ENCODE results near the gene SLC25A30.
A peak's percentile ranks its signal among the peaks of the same experiment; 100 is the strongest.
"Not testable (repeated sequence)": the region's sequence is repeated elsewhere in the genome, so short reads cannot be mapped to it uniquely, and the experiment has no call there.

SLC25A30 gene

GRCh38 chr13:45392811-45393210 is 25.4 kb downstream of the SLC25A30 start:
- H3K4me3 Mint-ChIP-seq, result no peak overlapping the region
- H3K27ac Mint-ChIP-seq, result no peak overlapping the region
- DNase-seq (ENCODE audit: low spot score in 2 of 2) (no peak), ATAC-seq (ENCODE audit: low read depth) (no peak)
- peaks cover 6% of the 10 kb centered on the region for H3K4me1 Mint-ChIP-seq
- H3K9me3 Mint-ChIP-seq, result no peaks in the 10 kb centered on the region
- H3K27me3 Mint-ChIP-seq, result no peaks in the 10 kb centered on the region
- peaks cover 24% of the 10 kb centered on the region for H3K36me3 Mint-ChIP-seq

GRCh38 chr13:45391926-45392325 is 26.2 kb downstream of the SLC25A30 start:
- no peak for ATAC-seq (ENCODE audit: low read depth)
- Mint-ChIP-seq H3K4me3 (no peak overlapping the region), H3K9me3 (no peaks in the 10 kb centered on the region), H3K27me3 (no peaks in the 10 kb centered on the region), H3K36me3 (peaks cover 25% of the 10 kb centered on the region), H3K27ac (no peak overlapping the region), H3K4me1 (peaks cover 6% of the 10 kb centered on the region)
- no peak for DNase-seq (ENCODE audit: low spot score in 2 of 2)

GRCh38 chr13:45391128-45391527 is 27.0 kb downstream of the SLC25A30 start:
- not testable (repeated sequence) for H3K4me1 Mint-ChIP-seq; H3K27ac Mint-ChIP-seq; H3K9me3 Mint-ChIP-seq; DNase-seq (ENCODE audit: low spot score in 2 of 2); H3K4me3 Mint-ChIP-seq; H3K27me3 Mint-ChIP-seq
- peak; percentile 53 for ATAC-seq (ENCODE audit: low read depth)
- H3K36me3 Mint-ChIP-seq, result peaks cover 27% of the 10 kb centered on the region

GRCh38 chr13:45390348-45390747 is 27.8 kb downstream of the SLC25A30 start:
- not testable (repeated sequence) for H3K27me3 Mint-ChIP-seq; H3K4me3 Mint-ChIP-seq; ATAC-seq (ENCODE audit: low read depth); H3K4me1 Mint-ChIP-seq; H3K27ac Mint-ChIP-seq; H3K9me3 Mint-ChIP-seq; DNase-seq (ENCODE audit: low spot score in 2 of 2)
- H3K36me3 Mint-ChIP-seq, result peaks cover 20% of the 10 kb centered on the region

- Mint-ChIP-seq H3K9me3 (no peaks in the 10 kb centered on the region), H3K4me3 (no peak overlapping the region), H3K36me3 (peaks cover 25% of the 10 kb centered on the region), H3K27me3 (no peaks in the 10 kb centered on the region), H3K27ac (no peak overlapping the region), H3K4me1 (no peaks in the 10 kb centered on the region)
- ATAC-seq (ENCODE audit: low read depth) (no peak), DNase-seq (ENCODE audit: low spot score in 2 of 2) (no peak)
Observed at GRCh38 chr13:45388664-45389063, 29.5 kb downstream of the SLC25A30 start.

- H3K27me3 Mint-ChIP-seq; H3K27ac Mint-ChIP-seq; H3K9me3 Mint-ChIP-seq; H3K4me1 Mint-ChIP-seq; DNase-seq (ENCODE audit: low spot score in 2 of 2); H3K4me3 Mint-ChIP-seq; ATAC-seq (ENCODE audit: low read depth): not testable (repeated sequence)
- H3K36me3 Mint-ChIP-seq, result peaks cover 25% of the 10 kb centered on the region
Observed at GRCh38 chr13:45386892-45387575, 31.1 kb downstream of the SLC25A30 start.

- Mint-ChIP-seq H3K27me3 (no peaks in the 10 kb centered on the region), H3K9me3 (no peaks in the 10 kb centered on the region), H3K27ac (no peak overlapping the region), H3K4me3 (no peak overlapping the region), H3K36me3 (peaks cover 23% of the 10 kb centered on the region), H3K4me1 (no peaks in the 10 kb centered on the region)
- no peak for ATAC-seq (ENCODE audit: low read depth)
- DNase-seq (ENCODE audit: low spot score in 2 of 2), result no peak
Observed at GRCh38 chr13:45385907-45386553, 32.1 kb downstream of the SLC25A30 start.

- Mint-ChIP-seq H3K36me3 (peaks cover 16% of the 10 kb centered on the region), H3K4me3 (no peak overlapping the region), H3K27ac (no peak overlapping the region), H3K4me1 (no peaks in the 10 kb centered on the region), H3K9me3 (no peaks in the 10 kb centered on the region), H3K27me3 (no peaks in the 10 kb centered on the region)
- ATAC-seq (ENCODE audit: low read depth), result no peak
- no peak for DNase-seq (ENCODE audit: low spot score in 2 of 2)
Observed at GRCh38 chr13:45385320-45385719, 32.9 kb downstream of the SLC25A30 start.

GRCh38 chr13:45384474-45385174 is 33.5 kb downstream of the SLC25A30 start:
- no peaks in the 10 kb centered on the region for H3K4me1 Mint-ChIP-seq
- H3K27me3 Mint-ChIP-seq, result no peaks in the 10 kb centered on the region
- ATAC-seq (ENCODE audit: low read depth), result no peak
- H3K36me3 Mint-ChIP-seq, result peaks cover 15% of the 10 kb centered on the region
- no peak overlapping the region for H3K4me3 Mint-ChIP-seq
- H3K9me3 Mint-ChIP-seq, result no peaks in the 10 kb centered on the region
- no peak for DNase-seq (ENCODE audit: low spot score in 2 of 2)
- H3K27ac Mint-ChIP-seq, result no peak overlapping the region

GRCh38 chr13:45382739-45383138 is 35.4 kb downstream of the SLC25A30 start:
- ATAC-seq (ENCODE audit: low read depth); DNase-seq (ENCODE audit: low spot score in 2 of 2); H3K27ac Mint-ChIP-seq; H3K4me1 Mint-ChIP-seq; H3K9me3 Mint-ChIP-seq; H3K27me3 Mint-ChIP-seq; H3K4me3 Mint-ChIP-seq: not testable (repeated sequence)
- peaks cover 15% of the 10 kb centered on the region for H3K36me3 Mint-ChIP-seq

- Mint-ChIP-seq H3K27me3 (no peaks in the 10 kb centered on the region), H3K9me3 (no peaks in the 10 kb centered on the region), H3K27ac (no peak overlapping the region), H3K36me3 (peaks cover 9% of the 10 kb centered on the region), H3K4me1 (no peaks in the 10 kb centered on the region), H3K4me3 (no peak overlapping the region)
- DNase-seq (ENCODE audit: low spot score in 2 of 2) (no peak), ATAC-seq (ENCODE audit: low read depth) (no peak)
Observed at GRCh38 chr13:45381196-45381595, 37.0 kb downstream of the SLC25A30 start.

- not testable (repeated sequence) for ATAC-seq (ENCODE audit: low read depth); DNase-seq (ENCODE audit: low spot score in 2 of 2); H3K27ac Mint-ChIP-seq; H3K9me3 Mint-ChIP-seq; H3K4me1 Mint-ChIP-seq; H3K27me3 Mint-ChIP-seq; H3K4me3 Mint-ChIP-seq; H3K36me3 Mint-ChIP-seq
Observed at GRCh38 chr13:45380708-45381107, 37.5 kb downstream of the SLC25A30 start.

- not testable (repeated sequence) for H3K9me3 Mint-ChIP-seq; H3K27ac Mint-ChIP-seq; DNase-seq (ENCODE audit: low spot score in 2 of 2); ATAC-seq (ENCODE audit: low read depth); H3K4me1 Mint-ChIP-seq; H3K36me3 Mint-ChIP-seq; H3K27me3 Mint-ChIP-seq; H3K4me3 Mint-ChIP-seq
Observed at GRCh38 chr13:45379516-45379915, 38.7 kb downstream of the SLC25A30 start.

GRCh38 chr13:45378786-45379185 is 39.4 kb downstream of the SLC25A30 start:
- not testable (repeated sequence) for H3K9me3 Mint-ChIP-seq; H3K36me3 Mint-ChIP-seq; ATAC-seq (ENCODE audit: low read depth); H3K27ac Mint-ChIP-seq; H3K4me3 Mint-ChIP-seq; DNase-seq (ENCODE audit: low spot score in 2 of 2); H3K4me1 Mint-ChIP-seq; H3K27me3 Mint-ChIP-seq
